HepG2 (cell line): ENCODE data around the gene CNP. TPM values are rescaled to one million over a fixed set of nuclear protein-coding genes. Genes with fewer than 3 reads are reported as not detected.

Experiments
- CHCHD3 ChIP-seq: sonication (generic); formaldehyde crosslinking; IDR thresholded peaks from 2 replicates; pipeline ENCODE4 v1.8.0; 2022; ENCODE audit warnings: mild to moderate bottlenecking, missing genetic modification reagents, moderate library complexity
- HDAC6 ChIP-seq: fragments of 200-600 bp; sonication (generic); IDR thresholded peaks from 2 replicates; pipeline ENCODE4 v1.7.0; 2017; ENCODE audit warnings: mild to moderate bottlenecking, antibody characterized with exemption, low read length, low read depth
- KDM3A ChIP-seq: IDR thresholded peaks from 2 replicates; pipeline ENCODE4 v1.6.1; 2018; ENCODE audit warnings: low read depth, missing compliant biosample characterization
- NPAS2 ChIP-seq: sonication (generic); formaldehyde crosslinking; IDR thresholded peaks from 2 replicates; pipeline ENCODE4 v1.8.0; 2022; ENCODE audit warnings: mild to moderate bottlenecking, missing genetic modification reagents, borderline replicate concordance
- NR2F2 ChIP-seq: IDR thresholded peaks from 2 replicates; pipeline ENCODE4 v1.6.1; 2012; ENCODE audit warnings: low read depth, inconsistent platforms, borderline replicate concordance
- ONECUT2 ChIP-seq: sonication (generic); formaldehyde crosslinking; IDR thresholded peaks from 2 replicates; pipeline ENCODE4 v1.4.0; 2020; ENCODE audit warnings: missing genetic modification reagents
- RFXAP ChIP-seq: sonication (generic); formaldehyde crosslinking; IDR thresholded peaks from 2 replicates; pipeline ENCODE4 v1.4.0; 2020; ENCODE audit warnings: missing genetic modification reagents, borderline replicate concordance
- SKI ChIP-seq: fragments of 450-650 bp; IDR thresholded peaks from one replicate; pipeline ENCODE4 v1.6.1; 2018; ENCODE audit warnings: mild to moderate bottlenecking; ENCODE audit not compliant: partially characterized antibody
- TAF15 ChIP-seq: fragments of 200-400 bp; formaldehyde crosslinking; IDR thresholded peaks from one replicate; pipeline ENCODE4 v1.6.1; 2018; ENCODE audit warnings: mild to moderate bottlenecking, low read depth, low read length; ENCODE audit not compliant: poor library complexity, severe bottlenecking
- ZFX ChIP-seq: sonication (generic); formaldehyde crosslinking; IDR thresholded peaks from 2 replicates; pipeline ENCODE4 v1.4.0; 2020; ENCODE audit warnings: mild to moderate bottlenecking, low read depth, missing genetic modification reagents, moderate library complexity
- ZFYVE20 ChIP-seq: sonication (generic); formaldehyde crosslinking; IDR thresholded peaks from 2 replicates; pipeline ENCODE4 v1.8.0; 2023; ENCODE audit warnings: low read depth, mild to moderate bottlenecking, moderate library complexity, missing genetic modification reagents, borderline replicate concordance
- ZNF124 ChIP-seq: sonication (generic); formaldehyde crosslinking; IDR thresholded peaks from 2 replicates; pipeline ENCODE4 v1.4.0; 2020; ENCODE audit warnings: missing genetic modification reagents
- ZNF235 ChIP-seq: sonication (generic); formaldehyde crosslinking; IDR thresholded peaks from 2 replicates; pipeline ENCODE4 v1.8.1; 2023; ENCODE audit warnings: mild to moderate bottlenecking, missing genetic modification reagents, borderline replicate concordance
- ZNF460 ChIP-seq: sonication (generic); formaldehyde crosslinking; IDR thresholded peaks from 2 replicates; pipeline ENCODE4 v1.5.1; 2020; ENCODE audit warnings: missing genetic modification reagents, mild to moderate bottlenecking, borderline replicate concordance
- ZNF468 ChIP-seq: sonication (generic); formaldehyde crosslinking; IDR thresholded peaks from 2 replicates; pipeline ENCODE4 v1.8.0; 2022; ENCODE audit warnings: mild to moderate bottlenecking, moderate library complexity, missing genetic modification reagents
- polyA plus RNA-seq, 8 experiments: library from polyadenylated mRNA; depleted of rRNA in 3 of 8; stranded (reverse) in 7 of 8; unstranded in 1 of 8; fragments of >200 nt; fragmentation: Illumina TruSeq in 4 of 8; extraction: Trizol in 4 of 8; gene quantifications; 2 replicates each; pipeline versions ENCODE4 v1.2.1 to v1.2.3, GENCODE V29; 2011 to 2016; ENCODE audit warnings: low read depth in 4 of 8, missing spikeins in 1 of 8, mixed read lengths in 1 of 8; ENCODE audit not compliant: insufficient read depth in 1 of 8
- total RNA-seq, 5 experiments: library from RNA; depleted of rRNA; stranded (reverse); fragments of >200 nt; fragmentation: Illumina TruSeq; extraction: Trizol; gene quantifications; 2 replicates each; pipeline ENCODE4 v1.2.3, GENCODE V29; 2016; ENCODE audit warnings: low read depth in 1 of 5
- TF ChIP-seq, protein P1 (sequence below), 2 experiments: fragments of 450-650 bp in 1 of 2; sonication (generic) in 1 of 2; formaldehyde crosslinking in 1 of 2; IDR thresholded peaks; 2 replicates each; pipeline versions ENCODE4 v1.6.1 to v1.8.0; 2016 to 2022; ENCODE audit warnings: antibody characterized with exemption in 1 of 2, mild to moderate bottlenecking in 1 of 2, missing genetic modification reagents in 1 of 2
- TF ChIP-seq, protein P2 (sequence below): sonication (generic); formaldehyde crosslinking; IDR thresholded peaks from 2 replicates; pipeline ENCODE4 v1.4.0; 2020; ENCODE audit warnings: low read depth, mild to moderate bottlenecking, missing genetic modification reagents
- TF ChIP-seq, protein P3 (sequence below): sonication (generic); formaldehyde crosslinking; IDR thresholded peaks from 2 replicates; pipeline ENCODE4 v1.9.0; 2021; ENCODE audit warnings: missing genetic modification reagents, mild to moderate bottlenecking, borderline replicate concordance

The CNP gene
- total and polyA plus RNA-seq, 2 of the 13 experiments (the other 11 are each of a cell fraction or from before 2014, with no cell fraction given) = 97.2 to 161 TPM

DNA sequence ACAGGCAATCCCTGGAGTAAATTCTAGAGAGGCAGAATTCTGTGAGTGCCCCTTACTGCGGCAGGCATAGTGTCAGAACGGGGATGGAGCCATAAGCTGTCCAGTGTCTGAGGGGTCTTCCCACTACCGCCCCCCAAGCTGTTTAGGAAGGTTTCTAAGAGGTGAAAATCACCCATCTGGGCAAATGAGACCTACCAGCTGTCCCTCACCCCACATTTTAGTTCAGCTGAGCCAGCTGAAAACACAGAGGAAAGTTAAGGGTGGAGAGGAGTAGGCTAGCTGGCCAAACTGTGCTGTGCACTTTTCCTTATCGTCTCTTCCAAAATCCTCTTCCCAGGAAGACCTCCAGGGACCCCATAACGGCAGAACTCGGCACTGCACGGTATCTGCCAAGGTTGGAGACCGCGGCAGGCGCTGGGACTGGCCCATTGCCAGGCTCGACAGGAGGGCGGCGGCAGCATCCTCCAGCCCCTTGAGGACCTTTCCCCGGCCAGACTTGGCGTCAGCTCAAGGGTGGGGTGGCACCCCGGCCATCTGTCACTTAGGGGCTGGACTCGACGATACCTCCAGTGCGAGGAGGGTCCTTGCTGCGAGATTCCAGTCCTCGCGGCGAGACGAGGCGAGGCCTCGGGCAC is 48.8 kb upstream of the CNP start (continued):
- TF ChIP-seq, protein P1, sequence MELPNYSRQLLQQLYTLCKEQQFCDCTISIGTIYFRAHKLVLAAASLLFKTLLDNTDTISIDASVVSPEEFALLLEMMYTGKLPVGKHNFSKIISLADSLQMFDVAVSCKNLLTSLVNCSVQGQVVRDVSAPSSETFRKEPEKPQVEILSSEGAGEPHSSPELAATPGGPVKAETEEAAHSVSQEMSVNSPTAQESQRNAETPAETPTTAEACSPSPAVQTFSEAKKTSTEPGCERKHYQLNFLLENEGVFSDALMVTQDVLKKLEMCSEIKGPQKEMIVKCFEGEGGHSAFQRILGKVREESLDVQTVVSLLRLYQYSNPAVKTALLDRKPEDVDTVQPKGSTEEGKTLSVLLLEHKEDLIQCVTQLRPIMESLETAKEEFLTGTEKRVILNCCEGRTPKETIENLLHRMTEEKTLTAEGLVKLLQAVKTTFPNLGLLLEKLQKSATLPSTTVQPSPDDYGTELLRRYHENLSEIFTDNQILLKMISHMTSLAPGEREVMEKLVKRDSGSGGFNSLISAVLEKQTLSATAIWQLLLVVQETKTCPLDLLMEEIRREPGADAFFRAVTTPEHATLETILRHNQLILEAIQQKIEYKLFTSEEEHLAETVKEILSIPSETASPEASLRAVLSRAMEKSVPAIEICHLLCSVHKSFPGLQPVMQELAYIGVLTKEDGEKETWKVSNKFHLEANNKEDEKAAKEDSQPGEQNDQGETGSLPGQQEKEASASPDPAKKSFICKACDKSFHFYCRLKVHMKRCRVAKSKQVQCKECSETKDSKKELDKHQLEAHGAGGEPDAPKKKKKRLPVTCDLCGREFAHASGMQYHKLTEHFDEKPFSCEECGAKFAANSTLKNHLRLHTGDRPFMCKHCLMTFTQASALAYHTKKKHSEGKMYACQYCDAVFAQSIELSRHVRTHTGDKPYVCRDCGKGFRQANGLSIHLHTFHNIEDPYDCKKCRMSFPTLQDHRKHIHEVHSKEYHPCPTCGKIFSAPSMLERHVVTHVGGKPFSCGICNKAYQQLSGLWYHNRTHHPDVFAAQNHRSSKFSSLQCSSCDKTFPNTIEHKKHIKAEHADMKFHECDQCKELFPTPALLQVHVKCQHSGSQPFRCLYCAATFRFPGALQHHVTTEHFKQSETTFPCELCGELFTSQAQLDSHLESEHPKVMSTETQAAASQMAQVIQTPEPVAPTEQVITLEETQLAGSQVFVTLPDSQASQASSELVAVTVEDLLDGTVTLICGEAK (IDR thresholded peaks at IDR 0.05) = no peak
- TF ChIP-seq, protein P1 (CRISPR knock-in tag; IDR thresholded peaks at IDR 0.05) = 0 out of 2 replicates have a peak, but pooled peaks have one; percentile 17
- TF ChIP-seq ZFX (CRISPR knock-in tag) (no peak), CHCHD3 (CRISPR knock-in tag) (no peak), SKI (no peak), KDM3A (CRISPR knock-in tag) (no peak), NR2F2 (no peak), ZNF468 (CRISPR knock-in tag) (no peak), ZNF124 (no peak), RFXAP (CRISPR knock-in tag) (no peak), ZFYVE20 (CRISPR knock-in tag) (no peak), ZNF460 (CRISPR knock-in tag) (no peak), TAF15 (peak; percentile 1), HDAC6 (no peak), ZNF235 (CRISPR knock-in tag) (no peak), ONECUT2 (CRISPR knock-in tag) (0 out of 2 replicates have a peak, but pooled peaks have one; percentile 1), NPAS2 (CRISPR knock-in tag) (no peak)
- TF ChIP-seq, protein P2, sequence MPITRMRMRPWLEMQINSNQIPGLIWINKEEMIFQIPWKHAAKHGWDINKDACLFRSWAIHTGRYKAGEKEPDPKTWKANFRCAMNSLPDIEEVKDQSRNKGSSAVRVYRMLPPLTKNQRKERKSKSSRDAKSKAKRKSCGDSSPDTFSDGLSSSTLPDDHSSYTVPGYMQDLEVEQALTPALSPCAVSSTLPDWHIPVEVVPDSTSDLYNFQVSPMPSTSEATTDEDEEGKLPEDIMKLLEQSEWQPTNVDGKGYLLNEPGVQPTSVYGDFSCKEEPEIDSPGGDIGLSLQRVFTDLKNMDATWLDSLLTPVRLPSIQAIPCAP (CRISPR knock-in tag) = no peak
- TF ChIP-seq, protein P3, sequence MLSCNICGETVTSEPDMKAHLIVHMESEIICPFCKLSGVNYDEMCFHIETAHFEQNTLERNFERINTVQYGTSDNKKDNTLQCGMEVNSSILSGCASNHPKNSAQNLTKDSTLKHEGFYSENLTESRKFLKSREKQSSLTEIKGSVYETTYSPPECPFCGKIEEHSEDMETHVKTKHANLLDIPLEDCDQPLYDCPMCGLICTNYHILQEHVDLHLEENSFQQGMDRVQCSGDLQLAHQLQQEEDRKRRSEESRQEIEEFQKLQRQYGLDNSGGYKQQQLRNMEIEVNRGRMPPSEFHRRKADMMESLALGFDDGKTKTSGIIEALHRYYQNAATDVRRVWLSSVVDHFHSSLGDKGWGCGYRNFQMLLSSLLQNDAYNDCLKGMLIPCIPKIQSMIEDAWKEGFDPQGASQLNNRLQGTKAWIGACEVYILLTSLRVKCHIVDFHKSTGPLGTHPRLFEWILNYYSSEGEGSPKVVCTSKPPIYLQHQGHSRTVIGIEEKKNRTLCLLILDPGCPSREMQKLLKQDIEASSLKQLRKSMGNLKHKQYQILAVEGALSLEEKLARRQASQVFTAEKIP (CRISPR knock-in tag) = no peak
